B cell (primary cell): ENCODE results near the gene MORN4. TPM values are rescaled to one million over a fixed set of nuclear protein-coding genes. Genes with fewer than 3 reads are reported as not detected.

Experiments
- ATAC-seq: fragments of 200-7000 bp; cut with Tn5 transposase; one replicate; pipeline ENCODE4 v1.10.0; 2021; ENCODE audit warnings: low read depth, mild to moderate bottlenecking, moderate number of reproducible peaks, moderate library complexity
- CTCF ChIA-PET: fragments of 350-600 bp; sonication (Branson Sonifier 250); formaldehyde crosslinking; loops from one replicate; lab custom pipeline; 2021; ENCODE audit warnings: antibody characterized with exemption, inconsistent platforms; lab: Charles Lee
- POLR2A ChIA-PET: fragments of 350-600 bp; sonication (Branson Sonifier 250); formaldehyde crosslinking; loops from one replicate; lab custom pipeline; 2021; ENCODE audit warnings: antibody characterized with exemption; lab: Charles Lee
- DNase-seq: peaks from one replicate; pipeline ENCODE4 v3.0.0; 2013
- H2AFZ ChIP-seq: 2 replicates; pipeline ENCODE4 v1.6.1; 2012; ENCODE audit warnings: mild to moderate bottlenecking, low read depth, low read length; ENCODE audit not compliant: insufficient read depth, poor library complexity, severe bottlenecking
- H3K27ac ChIP-seq, 2 donors: 1 replicate in 1 of 2; 2 replicates in 1 of 2; pipeline ENCODE4 v1.5.1; 2012 to 2013; ENCODE audit warnings: low read length in 2 of 2, mild to moderate bottlenecking in 2 of 2, moderate library complexity in 1 of 2
- H3K27me3 ChIP-seq, 4 experiments: fragments of 200-600 bp in 1 of 4; sonication (generic) in 1 of 4; replicated peaks in 1 of 4; 1 replicate in 2 of 4; 2 replicates in 2 of 4; pipeline versions ENCODE4 v1.6.1 to v1.7.0; 2013 to 2016; ENCODE audit warnings: low read length in 3 of 4, mild to moderate bottlenecking in 2 of 4, mixed read lengths in 1 of 4, moderate library complexity in 1 of 4; ENCODE audit not compliant: insufficient read depth in 4 of 4, control insufficient read depth in 3 of 4; ENCODE audit errors: control extremely low read depth in 1 of 4
- H3K36me3 ChIP-seq, 2 experiments: replicated peaks in 1 of 2; 1 replicate in 1 of 2; 2 replicates in 1 of 2; pipeline versions ENCODE4 v1.6.1 to v1.7.1; 2013; ENCODE audit warnings: low read length in 1 of 2; ENCODE audit not compliant: insufficient read depth in 2 of 2, control insufficient read depth in 1 of 2; ENCODE audit errors: control extremely low read depth in 1 of 2, extremely low read depth in 1 of 2
- H3K4me1 ChIP-seq, 2 donors: fragments of 200-600 bp in 1 of 2; sonication (generic) in 1 of 2; 1 replicate in 1 of 2; 2 replicates in 1 of 2; pipeline versions ENCODE4 v1.5.1 to v1.6.1; 2013 to 2017; ENCODE audit warnings: low read length in 2 of 2; ENCODE audit not compliant: control insufficient read depth in 2 of 2, insufficient read depth in 2 of 2
- H3K4me2 ChIP-seq: replicated peaks from 2 replicates; pipeline ENCODE3; 2012; ENCODE audit warnings: mild to moderate bottlenecking, low read depth, low read length; ENCODE audit not compliant: poor library complexity, severe bottlenecking
- H3K4me3 ChIP-seq, 5 experiments: fragments of 200-600 bp in 1 of 5; sonication (generic) in 1 of 5; 1 replicate in 3 of 5; 2 replicates in 2 of 5; pipeline versions ENCODE4 v1.5.1 to v1.7.0; 2011 to 2016; ENCODE audit warnings: low read length in 4 of 5, mild to moderate bottlenecking in 4 of 5, low read depth in 2 of 5, control low read depth in 1 of 5, moderate library complexity in 1 of 5; ENCODE audit not compliant: insufficient read depth in 1 of 5; ENCODE audit errors: control extremely low read depth in 1 of 5, extremely low read depth in 1 of 5
- H3K79me2 ChIP-seq: fragments of 200-600 bp; sonication (generic); one replicate; pipeline ENCODE4 v1.6.0; 2016; ENCODE audit warnings: low read length; ENCODE audit not compliant: control insufficient read depth, insufficient read depth
- H3K9ac ChIP-seq: fragments of 200-600 bp; sonication (generic); 2 replicates; pipeline ENCODE4 v1.6.1; 2017; ENCODE audit warnings: mild to moderate bottlenecking, low read length, moderate library complexity
- H3K9me3 ChIP-seq, 3 donors: one replicate each; pipeline versions ENCODE4 v1.6.1 to v1.7.1; 2013; ENCODE audit warnings: low read length in 2 of 3; ENCODE audit not compliant: control insufficient read depth in 2 of 3, insufficient read depth in 1 of 3; ENCODE audit errors: control extremely low read depth in 1 of 3
- H4K20me1 ChIP-seq: 2 replicates; pipeline ENCODE4 v1.6.0; 2012; ENCODE audit warnings: mild to moderate bottlenecking, low read length; ENCODE audit not compliant: insufficient read depth, control insufficient read depth, poor library complexity, severe bottlenecking
- H3K27ac Mint-ChIP-seq: one replicate; pipeline ENCODE4 v1.8.0; 2021; ENCODE audit warnings: mixed read lengths
- H3K27me3 Mint-ChIP-seq: one replicate; pipeline ENCODE4 v1.8.0; 2021; ENCODE audit warnings: mixed read lengths
- H3K4me1 Mint-ChIP-seq: one replicate; pipeline ENCODE4 v1.8.0; 2021; ENCODE audit warnings: mixed read lengths
- H3K4me3 Mint-ChIP-seq: one replicate; pipeline ENCODE4 v1.8.0; 2021; ENCODE audit warnings: mixed read lengths
- H3K9me3 Mint-ChIP-seq: one replicate; pipeline ENCODE4 v1.8.0; 2022; ENCODE audit warnings: mixed read lengths; ENCODE audit not compliant: insufficient read depth
- EZH2 ChIP-seq: IDR thresholded peaks from 2 replicates; pipeline ENCODE4 v1.6.1; 2012; ENCODE audit warnings: borderline replicate concordance, low read depth, mild to moderate bottlenecking, moderate library complexity, low read length; ENCODE audit not compliant: insufficient read depth, poor library complexity, severe bottlenecking
- WGBS: methylation state at CpG from one replicate; pipeline ENCODE4 v1.1.5; 2013; ENCODE audit warnings: missing lambda C conversion rate; ENCODE audit not compliant: insufficient coverage; 5-methylcytosine and 5-hydroxymethylcytosine counted together
- intact Hi-C: fragments of 100-400 bp; cut with micrococcal nuclease; formaldehyde crosslinking; loops from one replicate; pipeline ENCODE4 v1.10.0; 2022
- polyA plus RNA-seq: library from polyadenylated mRNA; depleted of rRNA; stranded (reverse); fragments of >200 nt; gene quantifications from 2 replicates; pipeline ENCODE4 v1.2.3, GENCODE V29; 2012
- total RNA-seq, 2 donors: library from RNA; stranded (reverse); fragments of 120-200 nt in 1 of 2; gene quantifications; 1 replicate in 1 of 2; 2 replicates in 1 of 2; pipeline versions ENCODE4 v1.2.3 to v1.2.4, GENCODE V29; 2013 to 2022
- TF ChIP-seq, protein P1 (sequence below): fragments of 200-600 bp; IDR thresholded peaks from one replicate; pipeline ENCODE4 v1.8.0; 2022; ENCODE audit warnings: antibody characterized with exemption, mild to moderate bottlenecking

MORN4 gene
- total and polyA plus RNA-seq, 2 donors (not counting 1 experiment from before 2014, with no cell fraction given) = 1.5 to 2.8 TPM

DNA sequence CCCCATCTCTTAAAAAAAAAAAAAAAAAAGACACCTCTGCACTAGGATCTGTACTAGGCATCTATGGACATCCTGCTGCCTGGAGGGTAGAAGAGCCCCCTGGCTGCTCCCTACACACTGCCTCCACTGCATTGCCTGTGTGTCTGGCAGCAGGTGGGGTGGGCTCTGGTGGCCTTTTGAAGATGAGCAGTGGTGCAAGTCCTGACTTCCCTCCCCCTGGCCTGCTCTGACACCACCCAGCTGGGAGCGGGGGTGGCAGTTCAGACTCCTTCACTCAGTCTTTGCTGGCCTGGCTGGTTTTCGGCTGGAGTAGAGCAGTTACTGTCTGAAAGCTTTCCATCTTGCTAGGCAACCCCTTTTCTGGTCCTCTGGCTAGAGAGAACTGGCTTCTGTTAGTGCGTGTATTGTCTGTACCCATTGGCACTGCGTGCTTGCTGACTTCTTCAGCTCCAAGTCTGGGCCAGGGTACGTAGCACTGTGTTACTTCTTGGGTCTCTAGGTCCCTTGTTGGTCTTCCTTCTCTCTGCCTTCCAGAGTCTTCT lies 26.1 kb downstream of the MORN4 start:
- no peaks in the 10 kb centered on the region for H3K79me2 ChIP-seq
- no peak for ATAC-seq
- H3K4me1 ChIP-seq = no peaks in the 10 kb centered on the region
- no peaks in the 10 kb centered on the region for H3K36me3 ChIP-seq
- Mint-ChIP-seq H3K27me3 (peaks cover 7% of the 10 kb centered on the region), H3K9me3 (no peaks in the 10 kb centered on the region), H3K4me3 (no peak overlapping the region), H3K27ac (no peak overlapping the region), H3K4me1 (no peaks in the 10 kb centered on the region)
- no peak overlapping the region for H3K4me2 ChIP-seq
- no peak overlapping the region for H3K27ac ChIP-seq
- H3K9ac ChIP-seq = no peak overlapping the region
- POLR2A ChIA-PET = no interaction called here
- CTCF ChIA-PET = no interaction called here
- intact Hi-C loops = no loop called here
- no peak for DNase-seq
- 97% methylated on average over 4 of the region's 5 CpGs for WGBS
- H3K9me3 ChIP-seq = no peaks in the 10 kb centered on the region
- TF ChIP-seq, protein P1, sequence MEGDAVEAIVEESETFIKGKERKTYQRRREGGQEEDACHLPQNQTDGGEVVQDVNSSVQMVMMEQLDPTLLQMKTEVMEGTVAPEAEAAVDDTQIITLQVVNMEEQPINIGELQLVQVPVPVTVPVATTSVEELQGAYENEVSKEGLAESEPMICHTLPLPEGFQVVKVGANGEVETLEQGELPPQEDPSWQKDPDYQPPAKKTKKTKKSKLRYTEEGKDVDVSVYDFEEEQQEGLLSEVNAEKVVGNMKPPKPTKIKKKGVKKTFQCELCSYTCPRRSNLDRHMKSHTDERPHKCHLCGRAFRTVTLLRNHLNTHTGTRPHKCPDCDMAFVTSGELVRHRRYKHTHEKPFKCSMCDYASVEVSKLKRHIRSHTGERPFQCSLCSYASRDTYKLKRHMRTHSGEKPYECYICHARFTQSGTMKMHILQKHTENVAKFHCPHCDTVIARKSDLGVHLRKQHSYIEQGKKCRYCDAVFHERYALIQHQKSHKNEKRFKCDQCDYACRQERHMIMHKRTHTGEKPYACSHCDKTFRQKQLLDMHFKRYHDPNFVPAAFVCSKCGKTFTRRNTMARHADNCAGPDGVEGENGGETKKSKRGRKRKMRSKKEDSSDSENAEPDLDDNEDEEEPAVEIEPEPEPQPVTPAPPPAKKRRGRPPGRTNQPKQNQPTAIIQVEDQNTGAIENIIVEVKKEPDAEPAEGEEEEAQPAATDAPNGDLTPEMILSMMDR = no peak
- no peak for TF ChIP-seq EZH2
- no peak overlapping the region for H3K4me3 ChIP-seq
- H4K20me1 ChIP-seq = no peaks in the 10 kb centered on the region
- H2AFZ ChIP-seq = no peak overlapping the region
- peaks cover 0 to 7% (median 0%) of the 10 kb centered on the region in 4 experiments for H3K27me3 ChIP-seq

DNA sequence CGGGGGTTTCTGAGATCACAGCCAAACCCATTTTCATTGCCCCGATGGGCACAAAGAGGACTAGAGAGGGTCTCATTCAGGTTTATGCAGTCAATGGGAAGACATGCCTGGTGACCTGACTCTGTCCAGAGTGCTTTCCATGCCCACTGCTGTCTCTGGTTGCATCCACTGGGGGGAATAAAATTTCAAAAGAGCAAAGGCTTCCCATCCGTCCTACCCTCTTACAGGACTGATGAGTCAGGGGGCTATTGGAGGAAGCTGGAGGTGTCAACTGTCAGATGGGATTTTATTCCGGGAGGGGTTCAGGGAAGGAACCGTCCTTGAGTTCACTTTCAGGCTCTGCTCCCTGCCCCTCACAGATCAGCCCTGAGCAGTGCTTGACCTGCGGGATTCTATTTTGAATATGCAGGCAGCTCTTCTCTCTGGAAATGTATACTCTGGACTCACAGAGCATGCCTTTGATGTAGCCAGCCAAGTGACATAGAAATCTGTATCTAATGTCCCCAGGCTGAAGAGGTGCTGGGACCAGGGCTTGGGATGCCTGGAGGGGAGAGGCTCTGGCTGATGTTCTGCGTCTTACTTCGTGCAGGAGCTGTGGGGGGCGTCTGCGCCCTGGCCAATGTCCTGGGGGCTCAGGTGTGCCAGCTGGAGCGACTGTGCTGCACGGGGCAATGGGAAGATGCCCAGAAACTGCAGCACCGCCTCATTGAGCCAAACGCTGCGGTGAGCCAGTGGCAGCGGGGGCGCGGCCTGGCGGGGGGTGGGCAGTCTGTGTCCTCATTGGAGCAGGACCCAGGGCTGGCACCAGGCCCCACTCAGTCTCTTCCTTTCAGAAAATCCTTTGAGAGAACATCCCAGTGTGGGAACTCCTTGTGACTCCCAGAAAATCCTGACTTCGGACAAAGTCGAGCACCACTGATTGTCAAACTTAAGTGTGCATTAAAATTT lies 31.8 kb downstream of the MORN4 start:
- Histone ChIP-seq H3K4me3 (no peak overlapping the region), H4K20me1 (no peaks in the 10 kb centered on the region), H3K9ac (no peak overlapping the region), H3K27me3 (no peaks in the 10 kb centered on the region), H3K36me3 (no peaks in the 10 kb centered on the region), H3K79me2 (no peaks in the 10 kb centered on the region), H2AFZ (no peak overlapping the region), H3K9me3 (no peaks in the 10 kb centered on the region), H3K4me2 (no peak overlapping the region), H3K4me1 (no peaks in the 10 kb centered on the region), H3K27ac (no peak overlapping the region)
- ChIA-PET CTCF (no interaction called here), POLR2A (no interaction called here)
- intact Hi-C loops = no loop called here
- H3K27me3 Mint-ChIP-seq = peaks cover 3% of the 10 kb centered on the region
- no peak overlapping the region for H3K27ac Mint-ChIP-seq
- ATAC-seq (no peak), DNase-seq (no peak)
- TF ChIP-seq, protein P1 = no peak
- TF ChIP-seq EZH2 = no peak
- H3K4me1 Mint-ChIP-seq = no peaks in the 10 kb centered on the region
- H3K4me3 Mint-ChIP-seq = no peak overlapping the region
- H3K9me3 Mint-ChIP-seq = no peaks in the 10 kb centered on the region
- WGBS = 93% methylated on average over 20 of the region's 21 CpGs
